HepG2 (cell line): ENCODE data around the gene ENTPD5. TPM values are rescaled to one million over a fixed set of nuclear protein-coding genes. Genes with fewer than 3 reads are reported as not detected.

ENCODE experiments used
- DPF2 ChIP-seq: sonication (generic); formaldehyde crosslinking; IDR thresholded peaks from 2 replicates; pipeline ENCODE4 v1.4.0; 2020; ENCODE audit warnings: mild to moderate bottlenecking, low read depth, missing genetic modification reagents, borderline replicate concordance
- NR2F2 ChIP-seq: IDR thresholded peaks from 2 replicates; pipeline ENCODE4 v1.6.1; 2012; ENCODE audit warnings: low read depth, inconsistent platforms, borderline replicate concordance
- NR2F6 ChIP-seq, 2 experiments: IDR thresholded peaks; 2 replicates each; pipeline ENCODE4 v1.6.1; 2016; ENCODE audit warnings: antibody characterized with exemption in 1 of 2, mild to moderate bottlenecking in 1 of 2
- PHF20 ChIP-seq: sonication (generic); formaldehyde crosslinking; IDR thresholded peaks from 2 replicates; pipeline ENCODE4 v1.5.0; 2020; ENCODE audit warnings: mild to moderate bottlenecking, missing genetic modification reagents
- PRMT3 ChIP-seq: sonication (generic); formaldehyde crosslinking; IDR thresholded peaks from 2 replicates; pipeline ENCODE4 v1.8.1; 2022; ENCODE audit warnings: low read depth, mild to moderate bottlenecking, moderate library complexity, missing genetic modification reagents, borderline replicate concordance
- STAT5B ChIP-seq: sonication (generic); formaldehyde crosslinking; IDR thresholded peaks from 2 replicates; pipeline ENCODE4 v1.4.0; 2020; ENCODE audit warnings: missing genetic modification reagents
- ZMAT3 ChIP-seq: sonication (generic); formaldehyde crosslinking; conservative IDR thresholded peaks from 2 replicates; pipeline ENCODE4 v1.7.0; 2021; ENCODE audit warnings: missing genetic modification reagents
- ZNF124 ChIP-seq: sonication (generic); formaldehyde crosslinking; IDR thresholded peaks from 2 replicates; pipeline ENCODE4 v1.4.0; 2020; ENCODE audit warnings: missing genetic modification reagents
- ZNF20 ChIP-seq: sonication (generic); formaldehyde crosslinking; IDR thresholded peaks from 2 replicates; pipeline ENCODE4 v1.4.0; 2020; ENCODE audit warnings: mild to moderate bottlenecking, moderate library complexity, missing genetic modification reagents
- ZNF263 ChIP-seq: sonication (generic); formaldehyde crosslinking; IDR thresholded peaks from 2 replicates; pipeline ENCODE4 v1.4.0; 2020; ENCODE audit warnings: missing genetic modification reagents
- polyA plus RNA-seq, 8 experiments: library from polyadenylated mRNA; depleted of rRNA in 3 of 8; stranded (reverse) in 7 of 8; unstranded in 1 of 8; fragments of >200 nt; fragmentation: Illumina TruSeq in 4 of 8; extraction: Trizol in 4 of 8; gene quantifications; 2 replicates each; pipeline versions ENCODE4 v1.2.1 to v1.2.3, GENCODE V29; 2011 to 2016; ENCODE audit warnings: low read depth in 4 of 8, missing spikeins in 1 of 8, mixed read lengths in 1 of 8; ENCODE audit not compliant: insufficient read depth in 1 of 8
- total RNA-seq, 5 experiments: library from RNA; depleted of rRNA; stranded (reverse); fragments of >200 nt; fragmentation: Illumina TruSeq; extraction: Trizol; gene quantifications; 2 replicates each; pipeline ENCODE4 v1.2.3, GENCODE V29; 2016; ENCODE audit warnings: low read depth in 1 of 5
- TF ChIP-seq, protein P1 (sequence below): sonication (generic); formaldehyde crosslinking; IDR thresholded peaks from 2 replicates; pipeline ENCODE4 v1.8.1; 2022; ENCODE audit warnings: mild to moderate bottlenecking, missing genetic modification reagents
- TF ChIP-seq, protein P2 (sequence below): IDR thresholded peaks from 2 replicates; pipeline ENCODE4 v1.6.1; 2016; ENCODE audit warnings: low read depth
- TF ChIP-seq, protein P3 (sequence below): IDR thresholded peaks from 2 replicates; pipeline ENCODE4 v1.6.1; 2016; ENCODE audit warnings: missing compliant biosample characterization, missing genetic modification reagents, borderline replicate concordance
- TF ChIP-seq, protein P4 (sequence below): sonication (generic); formaldehyde crosslinking; IDR thresholded peaks from 2 replicates; pipeline ENCODE4 v1.4.0; 2020; ENCODE audit warnings: missing genetic modification reagents
- TF ChIP-seq, protein P5 (sequence below): sonication (generic); formaldehyde crosslinking; IDR thresholded peaks from 2 replicates; pipeline ENCODE4 v1.5.1; 2020; ENCODE audit warnings: mild to moderate bottlenecking, missing genetic modification reagents, borderline replicate concordance
- TF ChIP-seq, protein P6 (sequence below): sonication (generic); formaldehyde crosslinking; IDR thresholded peaks from 2 replicates; pipeline ENCODE4 v1.9.0; 2021; ENCODE audit warnings: missing genetic modification reagents, mild to moderate bottlenecking, borderline replicate concordance
- TF ChIP-seq, protein P7 (sequence below): sonication (generic); formaldehyde crosslinking; IDR thresholded peaks from 2 replicates; pipeline ENCODE4 v1.8.1; 2023; ENCODE audit warnings: mild to moderate bottlenecking, missing genetic modification reagents

ENTPD5 gene
- total and polyA plus RNA-seq, 2 of the 13 experiments (the other 11 are each of a cell fraction or from before 2014, with no cell fraction given): 33.8 to 43.3 TPM

DNA sequence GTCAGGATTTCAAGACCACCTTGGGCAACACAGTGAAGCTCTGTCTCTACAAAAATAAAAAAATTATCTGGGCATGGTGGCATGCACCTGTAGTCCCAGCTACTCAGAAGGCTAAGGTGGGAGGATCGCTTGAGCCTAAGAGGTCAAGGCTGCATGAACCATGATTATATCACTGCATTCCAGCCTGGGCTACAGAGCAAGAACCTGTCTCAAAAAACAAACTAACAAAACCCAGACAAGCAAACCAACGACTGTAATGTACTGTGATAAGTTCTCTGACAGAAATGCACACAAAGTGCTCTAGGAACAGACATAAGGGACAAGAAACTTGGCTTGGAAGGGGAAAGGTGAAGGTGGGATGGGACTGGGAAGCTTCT is 22.4 kb downstream of the ENTPD5 start (continued):
- TF ChIP-seq, protein P1, sequence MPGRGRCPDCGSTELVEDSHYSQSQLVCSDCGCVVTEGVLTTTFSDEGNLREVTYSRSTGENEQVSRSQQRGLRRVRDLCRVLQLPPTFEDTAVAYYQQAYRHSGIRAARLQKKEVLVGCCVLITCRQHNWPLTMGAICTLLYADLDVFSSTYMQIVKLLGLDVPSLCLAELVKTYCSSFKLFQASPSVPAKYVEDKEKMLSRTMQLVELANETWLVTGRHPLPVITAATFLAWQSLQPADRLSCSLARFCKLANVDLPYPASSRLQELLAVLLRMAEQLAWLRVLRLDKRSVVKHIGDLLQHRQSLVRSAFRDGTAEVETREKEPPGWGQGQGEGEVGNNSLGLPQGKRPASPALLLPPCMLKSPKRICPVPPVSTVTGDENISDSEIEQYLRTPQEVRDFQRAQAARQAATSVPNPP: 0 out of 2 replicates have a peak, but pooled peaks have one; percentile 25
- TF ChIP-seq ZNF124 (CRISPR knock-in tag): no peak
- no peak for TF ChIP-seq ZNF263 (CRISPR knock-in tag)
- no peak for TF ChIP-seq PHF20 (CRISPR knock-in tag)
- TF ChIP-seq NR2F2: peak; percentile 88
- TF ChIP-seq PRMT3 (CRISPR knock-in tag): no peak
- TF ChIP-seq ZNF20 (CRISPR knock-in tag): no peak
- TF ChIP-seq, protein P2, sequence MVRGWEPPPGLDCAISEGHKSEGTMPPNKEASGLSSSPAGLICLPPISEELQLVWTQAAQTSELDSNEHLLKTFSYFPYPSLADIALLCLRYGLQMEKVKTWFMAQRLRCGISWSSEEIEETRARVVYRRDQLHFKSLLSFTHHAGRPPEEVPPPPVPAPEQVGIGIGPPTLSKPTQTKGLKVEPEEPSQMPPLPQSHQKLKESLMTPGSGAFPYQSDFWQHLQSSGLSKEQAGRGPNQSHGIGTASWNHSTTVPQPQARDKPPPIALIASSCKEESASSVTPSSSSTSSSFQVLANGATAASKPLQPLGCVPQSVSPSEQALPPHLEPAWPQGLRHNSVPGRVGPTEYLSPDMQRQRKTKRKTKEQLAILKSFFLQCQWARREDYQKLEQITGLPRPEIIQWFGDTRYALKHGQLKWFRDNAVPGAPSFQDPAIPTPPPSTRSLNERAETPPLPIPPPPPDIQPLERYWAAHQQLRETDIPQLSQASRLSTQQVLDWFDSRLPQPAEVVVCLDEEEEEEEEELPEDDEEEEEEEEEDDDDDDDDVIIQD (CRISPR knock-in tag): no peak
- TF ChIP-seq, protein P3, sequence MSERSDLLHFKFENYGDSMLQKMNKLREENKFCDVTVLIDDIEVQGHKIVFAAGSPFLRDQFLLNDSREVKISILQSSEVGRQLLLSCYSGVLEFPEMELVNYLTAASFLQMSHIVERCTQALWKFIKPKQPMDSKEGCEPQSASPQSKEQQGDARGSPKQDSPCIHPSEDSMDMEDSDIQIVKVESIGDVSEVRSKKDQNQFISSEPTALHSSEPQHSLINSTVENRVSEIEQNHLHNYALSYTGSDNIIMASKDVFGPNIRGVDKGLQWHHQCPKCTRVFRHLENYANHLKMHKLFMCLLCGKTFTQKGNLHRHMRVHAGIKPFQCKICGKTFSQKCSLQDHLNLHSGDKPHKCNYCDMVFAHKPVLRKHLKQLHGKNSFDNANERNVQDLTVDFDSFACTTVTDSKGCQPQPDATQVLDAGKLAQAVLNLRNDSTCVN: 0 out of 2 replicates have a peak, but pooled peaks have one; percentile 40
- TF ChIP-seq, protein P4, sequence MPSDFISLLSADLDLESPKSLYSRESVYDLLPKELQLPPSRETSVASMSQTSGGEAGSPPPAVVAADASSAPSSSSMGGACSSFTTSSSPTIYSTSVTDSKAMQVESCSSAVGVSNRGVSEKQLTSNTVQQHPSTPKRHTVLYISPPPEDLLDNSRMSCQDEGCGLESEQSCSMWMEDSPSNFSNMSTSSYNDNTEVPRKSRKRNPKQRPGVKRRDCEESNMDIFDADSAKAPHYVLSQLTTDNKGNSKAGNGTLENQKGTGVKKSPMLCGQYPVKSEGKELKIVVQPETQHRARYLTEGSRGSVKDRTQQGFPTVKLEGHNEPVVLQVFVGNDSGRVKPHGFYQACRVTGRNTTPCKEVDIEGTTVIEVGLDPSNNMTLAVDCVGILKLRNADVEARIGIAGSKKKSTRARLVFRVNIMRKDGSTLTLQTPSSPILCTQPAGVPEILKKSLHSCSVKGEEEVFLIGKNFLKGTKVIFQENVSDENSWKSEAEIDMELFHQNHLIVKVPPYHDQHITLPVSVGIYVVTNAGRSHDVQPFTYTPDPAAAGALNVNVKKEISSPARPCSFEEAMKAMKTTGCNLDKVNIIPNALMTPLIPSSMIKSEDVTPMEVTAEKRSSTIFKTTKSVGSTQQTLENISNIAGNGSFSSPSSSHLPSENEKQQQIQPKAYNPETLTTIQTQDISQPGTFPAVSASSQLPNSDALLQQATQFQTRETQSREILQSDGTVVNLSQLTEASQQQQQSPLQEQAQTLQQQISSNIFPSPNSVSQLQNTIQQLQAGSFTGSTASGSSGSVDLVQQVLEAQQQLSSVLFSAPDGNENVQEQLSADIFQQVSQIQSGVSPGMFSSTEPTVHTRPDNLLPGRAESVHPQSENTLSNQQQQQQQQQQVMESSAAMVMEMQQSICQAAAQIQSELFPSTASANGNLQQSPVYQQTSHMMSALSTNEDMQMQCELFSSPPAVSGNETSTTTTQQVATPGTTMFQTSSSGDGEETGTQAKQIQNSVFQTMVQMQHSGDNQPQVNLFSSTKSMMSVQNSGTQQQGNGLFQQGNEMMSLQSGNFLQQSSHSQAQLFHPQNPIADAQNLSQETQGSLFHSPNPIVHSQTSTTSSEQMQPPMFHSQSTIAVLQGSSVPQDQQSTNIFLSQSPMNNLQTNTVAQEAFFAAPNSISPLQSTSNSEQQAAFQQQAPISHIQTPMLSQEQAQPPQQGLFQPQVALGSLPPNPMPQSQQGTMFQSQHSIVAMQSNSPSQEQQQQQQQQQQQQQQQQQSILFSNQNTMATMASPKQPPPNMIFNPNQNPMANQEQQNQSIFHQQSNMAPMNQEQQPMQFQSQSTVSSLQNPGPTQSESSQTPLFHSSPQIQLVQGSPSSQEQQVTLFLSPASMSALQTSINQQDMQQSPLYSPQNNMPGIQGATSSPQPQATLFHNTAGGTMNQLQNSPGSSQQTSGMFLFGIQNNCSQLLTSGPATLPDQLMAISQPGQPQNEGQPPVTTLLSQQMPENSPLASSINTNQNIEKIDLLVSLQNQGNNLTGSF (CRISPR knock-in tag): no peak
- peak; percentile 59 for TF ChIP-seq DPF2
- peak; percentile 98 for TF ChIP-seq NR2F6 (IDR thresholded peaks at IDR 0.05)
- peak; percentile 99 for TF ChIP-seq NR2F6 (CRISPR knock-in tag; IDR thresholded peaks at IDR 0.05)
- TF ChIP-seq, protein P5, sequence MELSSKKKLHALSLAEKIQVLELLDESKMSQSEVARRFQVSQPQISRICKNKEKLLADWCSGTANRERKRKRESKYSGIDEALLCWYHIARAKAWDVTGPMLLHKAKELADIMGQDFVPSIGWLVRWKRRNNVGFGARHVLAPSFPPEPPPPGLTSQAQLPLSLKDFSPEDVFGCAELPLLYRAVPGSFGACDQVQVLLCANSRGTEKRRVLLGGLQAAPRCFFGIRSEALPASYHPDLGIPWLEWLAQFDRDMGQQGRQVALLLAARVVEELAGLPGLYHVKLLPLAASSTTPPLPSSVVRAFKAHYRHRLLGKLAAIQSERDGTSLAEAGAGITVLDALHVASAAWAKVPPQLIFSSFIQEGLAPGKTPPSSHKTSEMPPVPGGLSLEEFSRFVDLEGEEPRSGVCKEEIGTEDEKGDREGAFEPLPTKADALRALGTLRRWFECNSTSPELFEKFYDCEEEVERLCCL: no peak
- TF ChIP-seq, protein P6, sequence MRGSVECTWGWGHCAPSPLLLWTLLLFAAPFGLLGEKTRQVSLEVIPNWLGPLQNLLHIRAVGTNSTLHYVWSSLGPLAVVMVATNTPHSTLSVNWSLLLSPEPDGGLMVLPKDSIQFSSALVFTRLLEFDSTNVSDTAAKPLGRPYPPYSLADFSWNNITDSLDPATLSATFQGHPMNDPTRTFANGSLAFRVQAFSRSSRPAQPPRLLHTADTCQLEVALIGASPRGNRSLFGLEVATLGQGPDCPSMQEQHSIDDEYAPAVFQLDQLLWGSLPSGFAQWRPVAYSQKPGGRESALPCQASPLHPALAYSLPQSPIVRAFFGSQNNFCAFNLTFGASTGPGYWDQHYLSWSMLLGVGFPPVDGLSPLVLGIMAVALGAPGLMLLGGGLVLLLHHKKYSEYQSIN (CRISPR knock-in tag): no peak
- TF ChIP-seq ZMAT3 (CRISPR knock-in tag): 0 out of 2 replicates have a peak, but pooled peaks have one; percentile 29
- TF ChIP-seq, protein P7, sequence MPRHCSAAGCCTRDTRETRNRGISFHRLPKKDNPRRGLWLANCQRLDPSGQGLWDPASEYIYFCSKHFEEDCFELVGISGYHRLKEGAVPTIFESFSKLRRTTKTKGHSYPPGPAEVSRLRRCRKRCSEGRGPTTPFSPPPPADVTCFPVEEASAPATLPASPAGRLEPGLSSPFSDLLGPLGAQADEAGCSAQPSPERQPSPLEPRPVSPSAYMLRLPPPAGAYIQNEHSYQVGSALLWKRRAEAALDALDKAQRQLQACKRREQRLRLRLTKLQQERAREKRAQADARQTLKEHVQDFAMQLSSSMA (CRISPR knock-in tag): no peak
- TF ChIP-seq STAT5B (CRISPR knock-in tag): no peak
